GDM1 (cell line): ENCODE data around the gene MEIS2.

ENCODE experiments used
- DNase-seq: peaks from one replicate; lab custom pipeline; 2025; lab: John Stamatoyannopoulos, UW

MEIS2 gene

DNA sequence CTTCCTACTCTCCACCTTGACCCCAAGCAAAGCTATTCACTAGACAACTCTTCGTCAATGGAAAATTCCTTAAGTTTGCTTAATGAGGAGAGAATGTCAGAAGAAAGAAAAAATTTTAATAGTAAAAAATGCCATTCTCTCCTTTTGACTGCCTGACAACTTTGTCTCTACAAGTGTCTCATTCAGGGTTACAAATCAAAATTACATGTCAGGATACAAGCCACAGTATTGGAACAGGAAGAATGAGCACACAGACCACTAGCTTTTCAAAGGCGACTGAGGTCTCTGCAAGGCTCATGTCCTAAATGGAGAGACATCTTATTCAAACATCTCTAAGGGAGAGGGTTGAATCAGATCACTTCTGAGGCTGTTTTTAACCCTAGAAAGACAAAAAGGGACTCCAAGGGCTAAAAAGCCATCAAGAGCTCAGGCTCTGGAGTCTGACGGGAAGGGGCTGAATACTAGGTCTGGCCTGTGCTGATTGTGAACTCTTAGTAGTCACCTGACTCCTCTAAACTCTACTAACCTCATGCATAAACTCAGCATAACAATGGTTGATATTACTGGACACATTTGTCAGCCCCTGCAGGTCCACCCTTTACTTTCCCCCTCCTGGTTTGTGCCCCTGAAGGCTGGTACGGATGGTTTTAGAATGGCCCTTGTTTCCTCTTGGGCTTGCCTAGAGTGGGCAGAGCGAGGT lies 12.8 kb upstream of the MEIS2 start:
- DNase-seq, result no peak

GRCh38 chr15:37112171-37112570 lies 11.8 kb upstream of the MEIS2 start:
- DNase-seq, result no peak

DNA sequence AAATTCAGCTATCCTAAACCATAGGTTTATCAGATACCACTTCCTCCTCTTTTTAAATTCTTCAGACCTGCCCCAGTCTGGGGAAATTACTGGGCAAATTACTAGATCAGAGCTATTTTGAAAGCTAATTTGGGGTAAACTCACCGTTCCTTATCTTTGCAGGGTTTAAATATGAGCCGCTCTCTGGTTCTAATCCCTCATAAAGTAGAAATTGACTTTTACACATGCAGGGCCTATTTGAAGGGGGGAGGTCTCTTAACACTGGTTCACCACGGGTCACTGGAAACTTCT lies 11.0 kb upstream of the MEIS2 start:
- no peak for DNase-seq

GRCh38 chr15:37109872-37110572 lies 9.7 kb upstream of the MEIS2 start:
- DNase-seq, result no peak

DNA sequence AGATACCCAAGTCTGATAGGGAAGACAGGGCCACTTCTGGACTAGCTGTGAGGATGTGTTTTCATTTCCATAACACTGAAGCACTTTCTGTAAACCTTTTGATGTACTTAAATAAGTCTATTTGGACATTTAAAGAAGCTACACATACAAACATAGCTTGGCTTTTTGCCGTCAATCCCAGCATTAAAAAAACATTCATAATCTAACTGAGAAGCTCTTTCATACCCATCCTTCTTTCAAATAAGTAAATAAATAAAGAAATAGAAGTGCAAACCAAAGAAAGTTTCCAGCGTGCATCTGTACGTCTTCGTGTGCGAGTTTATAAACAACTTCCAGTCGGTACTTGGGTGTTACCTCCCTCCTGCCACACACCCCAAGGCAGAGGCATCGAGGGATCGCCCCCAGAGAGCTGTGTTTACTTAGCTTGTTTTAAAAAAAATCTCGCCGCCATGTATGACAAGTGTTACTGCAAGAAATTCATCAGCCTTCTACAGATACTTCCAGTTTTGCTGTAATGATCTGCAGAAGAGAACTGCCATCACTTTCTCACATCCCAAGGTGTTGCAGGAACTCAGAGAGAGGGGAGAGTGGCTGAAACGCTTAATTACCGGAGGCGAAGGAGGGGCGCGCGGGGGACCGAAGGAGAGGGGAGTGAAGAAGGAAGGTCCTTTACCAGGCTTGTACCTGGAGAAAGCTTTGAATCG lies 9.0 kb upstream of the MEIS2 start:
- no peak for DNase-seq

DNA sequence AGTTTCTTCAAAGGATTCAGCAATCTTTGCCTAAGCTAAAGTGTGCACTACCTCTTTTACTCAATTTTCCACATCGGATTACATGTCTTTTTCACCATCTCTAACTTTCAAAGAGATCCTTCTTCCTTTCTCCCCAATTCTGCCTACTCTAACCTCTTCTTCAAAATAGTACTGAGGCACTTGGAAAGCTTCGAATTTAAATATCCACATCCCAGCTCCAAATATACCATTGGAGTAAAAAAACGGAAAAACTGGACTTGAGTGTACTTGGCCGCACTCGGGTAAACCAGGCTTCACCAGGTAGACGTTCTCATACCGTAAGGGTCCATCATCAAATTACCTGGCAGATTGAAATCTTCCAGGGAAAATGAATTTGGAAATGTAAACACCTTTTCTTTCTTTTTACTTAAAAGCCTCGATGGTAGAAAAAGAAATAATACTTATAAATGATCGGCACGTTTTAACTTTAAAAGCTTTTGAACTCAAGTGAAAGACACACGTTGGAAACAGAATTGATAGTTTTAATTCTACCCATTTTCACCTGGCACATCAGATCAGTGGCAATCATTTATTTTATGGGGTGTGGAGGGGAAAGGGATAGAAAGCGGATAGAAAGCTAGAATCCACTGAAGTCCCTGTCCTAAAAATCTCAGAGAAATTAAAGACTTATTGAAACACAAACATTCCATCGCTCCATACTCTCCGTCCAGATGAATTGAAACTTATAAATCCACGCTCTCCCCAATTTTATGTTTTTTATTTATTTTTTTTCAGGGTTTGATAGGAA lies 8.2 kb upstream of the MEIS2 start:
- no peak for DNase-seq

GRCh38 chr15:37107744-37108380 lies 7.5 kb upstream of the MEIS2 start:
- no peak for DNase-seq

- no peak for DNase-seq
These were observed 6.9 kb upstream of the MEIS2 start for GRCh38 chr15:37107071-37107743.

DNA sequence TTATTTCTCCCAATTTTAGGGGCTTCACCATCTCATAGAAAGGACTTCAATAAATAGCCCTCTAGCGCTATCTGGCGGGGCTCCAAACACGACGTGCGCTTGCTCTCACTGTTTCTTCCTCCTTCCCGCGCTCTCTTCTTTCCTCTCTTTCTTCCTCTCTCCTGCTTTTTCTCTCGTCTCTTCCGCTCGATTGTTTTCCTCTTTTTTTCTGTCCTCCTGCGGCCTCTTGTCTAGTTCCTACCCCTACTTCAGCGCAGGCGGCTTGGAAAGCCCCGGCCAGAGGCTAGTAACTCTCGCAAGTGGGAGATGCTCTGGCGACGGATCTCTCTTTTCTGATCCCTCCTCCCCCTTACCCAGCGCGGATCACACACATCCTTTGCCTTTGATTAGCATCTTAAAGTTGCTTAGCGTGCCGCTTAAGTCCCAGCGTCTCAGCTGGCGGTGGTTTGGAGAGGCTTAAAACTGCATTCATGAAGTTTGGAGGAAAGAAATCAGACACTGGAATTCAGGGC lies 6.2 kb upstream of the MEIS2 start:
- DNase-seq, result no peak

GRCh38 chr15:37105889-37106288 lies 5.5 kb upstream of the MEIS2 start:
- no peak for DNase-seq

DNA sequence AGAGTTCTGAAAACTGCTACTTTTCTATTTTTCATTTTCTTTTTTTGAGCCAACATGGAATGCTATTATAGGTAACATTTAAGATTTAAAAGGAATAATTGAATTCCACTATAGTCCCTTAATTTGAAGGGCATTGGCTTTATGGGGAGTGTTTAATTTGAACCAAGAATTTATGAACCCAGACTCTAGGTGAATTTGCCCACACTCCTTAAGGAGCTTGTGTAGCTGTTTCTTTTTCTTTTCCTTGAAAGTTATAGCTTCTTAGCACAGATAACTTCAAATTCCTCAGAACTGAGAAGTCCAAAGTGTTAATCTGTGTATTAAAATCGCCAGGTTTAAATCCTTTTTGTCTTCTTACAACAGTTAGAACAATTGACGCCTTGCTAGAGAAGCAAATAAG lies 4.7 kb upstream of the MEIS2 start:
- no peak for DNase-seq

DNA sequence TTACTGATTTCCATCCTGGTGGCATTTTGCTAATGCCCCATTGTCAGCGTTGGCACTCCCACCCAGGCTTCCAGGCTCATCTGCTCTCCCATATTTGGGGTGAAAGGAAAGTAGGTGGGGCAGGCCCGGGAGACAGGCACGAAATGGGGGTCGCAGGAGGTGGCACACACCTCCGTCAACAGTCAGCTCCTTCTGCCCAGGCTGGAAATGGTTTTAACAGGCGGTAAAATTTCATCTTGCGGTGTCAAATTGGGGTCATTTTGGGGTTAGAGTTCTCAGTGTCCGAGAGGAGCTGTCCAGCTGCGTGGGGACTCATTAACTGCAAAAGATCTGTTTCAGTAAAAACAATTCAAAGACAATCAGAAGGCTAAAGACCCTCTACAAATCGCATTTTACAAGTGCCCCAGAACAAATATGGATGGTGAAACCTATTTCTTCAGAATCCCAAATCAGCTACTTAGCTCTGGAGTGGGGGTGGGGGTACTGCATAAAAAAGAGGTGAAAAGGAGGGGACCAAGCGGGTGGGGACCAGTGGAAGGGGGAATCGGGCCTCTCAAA lies 4.2 kb upstream of the MEIS2 start:
- no peak for DNase-seq

GRCh38 chr15:37103475-37104423 lies 3.4 kb upstream of the MEIS2 start:
- DNase-seq, result no peak

DNA sequence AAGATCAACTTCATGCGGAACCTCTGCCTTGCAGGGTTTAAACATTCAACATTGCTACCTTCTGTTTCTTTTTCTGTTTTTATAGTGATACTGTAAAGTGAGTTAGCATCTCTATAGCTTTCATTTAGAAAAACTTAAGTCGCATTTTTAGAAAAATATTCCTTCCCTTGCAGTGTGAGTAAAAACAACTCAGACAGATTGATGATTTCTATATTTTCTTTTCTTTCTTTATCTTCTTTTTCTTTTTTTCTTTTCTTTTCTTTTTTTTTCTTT lies 2.8 kb upstream of the MEIS2 start:
- DNase-seq, result no peak

GRCh38 chr15:37102305-37103162 lies 2.2 kb upstream of the MEIS2 start:
- DNase-seq, result no peak

DNA sequence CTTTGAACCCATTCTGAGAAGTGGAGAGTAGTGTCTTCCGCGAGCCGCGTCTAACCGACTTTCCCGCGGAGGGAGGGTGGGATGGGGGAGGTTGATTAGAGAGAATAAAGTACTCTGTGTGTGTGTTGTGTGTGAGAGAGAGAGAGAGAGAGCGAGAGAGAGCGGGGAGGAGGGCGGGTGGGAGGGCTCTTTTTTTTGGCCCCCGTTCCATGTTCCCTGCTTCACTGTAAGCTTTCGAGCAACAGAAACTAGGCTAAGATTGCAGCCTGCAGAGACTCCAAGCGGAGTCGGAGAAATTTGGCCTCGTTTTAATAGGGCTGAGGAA lies 1.6 kb upstream of the MEIS2 start:
- no peak for DNase-seq

GRCh38 chr15:37100966-37101215 lies 542 bp upstream of the MEIS2 start:
- DNase-seq, result no peak

DNA sequence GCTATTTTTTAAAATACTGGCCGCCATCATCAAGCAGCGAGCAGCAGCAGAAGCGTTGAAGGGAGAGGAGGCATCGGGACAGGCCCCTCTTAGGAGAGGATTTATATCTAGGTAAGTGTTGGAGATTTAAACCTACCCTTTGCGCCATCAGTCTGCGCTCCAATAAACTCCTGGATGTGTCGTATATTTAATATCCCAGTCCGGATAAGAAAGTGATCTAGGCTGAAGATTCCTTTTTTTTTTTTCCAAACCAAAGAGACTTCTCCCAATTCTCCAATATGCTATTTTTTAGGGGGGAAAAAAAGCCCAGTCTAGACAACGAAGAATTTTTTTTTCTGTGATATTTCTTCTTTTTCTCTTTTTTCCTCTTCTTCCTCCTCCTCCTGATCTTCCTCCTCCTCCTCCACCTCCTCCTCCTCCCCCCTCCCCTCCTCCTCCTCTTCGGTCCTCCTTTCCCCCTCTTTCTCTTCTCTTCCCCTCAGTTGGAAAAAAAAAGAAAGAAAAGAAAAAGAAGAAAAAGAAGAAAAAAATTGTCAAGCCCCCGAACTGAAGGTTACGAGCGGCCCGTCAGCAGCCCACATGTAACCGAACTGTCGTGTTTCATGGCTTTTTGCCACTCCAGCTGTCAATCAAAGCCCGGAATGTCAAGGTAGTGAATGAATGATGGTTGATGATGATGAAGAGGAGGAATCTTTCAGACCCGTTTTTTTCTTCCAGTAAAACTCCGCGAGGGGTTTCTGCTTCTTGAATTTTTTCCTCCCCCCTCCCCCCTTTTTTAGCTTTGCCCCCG lies 835 bp downstream of the MEIS2 start:
- DNase-seq, result no peak
